ENCODE results near the gene ADAM12.

Gene ADAM12

GRCh38 chr10:126102636-126103035, 285.6 kb downstream of the ADAM12 start:
- no peak for DNase-seq

GRCh38 chr10:126101736-126102135, 286.5 kb downstream of the ADAM12 start:
- DNase-seq: no peak

- no peak for DNase-seq
Measured at GRCh38 chr10:126101325-126101724, 287.0 kb downstream of the ADAM12 start.

- DNase-seq: no peak
Measured at GRCh38 chr10:126099366-126099765, 288.9 kb downstream of the ADAM12 start.

- no peak for DNase-seq
Measured at GRCh38 chr10:126098226-126098581, 290.1 kb downstream of the ADAM12 start.

GRCh38 chr10:126097558-126098225, 290.6 kb downstream of the ADAM12 start:
- DNase-seq: no peak

GRCh38 chr10:126094537-126094936, 293.7 kb downstream of the ADAM12 start:
- DNase-seq: no peak

GRCh38 chr10:126092366-126093215, 295.7 kb downstream of the ADAM12 start:
- no peak for DNase-seq

- DNase-seq: no peak
Measured at GRCh38 chr10:126090911-126091728, 297.2 kb downstream of the ADAM12 start.

- DNase-seq: no peak
Measured at GRCh38 chr10:126090443-126090842, 297.8 kb downstream of the ADAM12 start.

GRCh38 chr10:126087796-126088505, 300.3 kb downstream of the ADAM12 start:
- no peak for DNase-seq

GRCh38 chr10:126087153-126087680, 301.1 kb downstream of the ADAM12 start:
- DNase-seq: no peak

- no peak for DNase-seq
Measured at GRCh38 chr10:126085806-126086205, 302.5 kb downstream of the ADAM12 start.

- DNase-seq: no peak
Measured at GRCh38 chr10:126084369-126084768, 303.9 kb downstream of the ADAM12 start.

DNA sequence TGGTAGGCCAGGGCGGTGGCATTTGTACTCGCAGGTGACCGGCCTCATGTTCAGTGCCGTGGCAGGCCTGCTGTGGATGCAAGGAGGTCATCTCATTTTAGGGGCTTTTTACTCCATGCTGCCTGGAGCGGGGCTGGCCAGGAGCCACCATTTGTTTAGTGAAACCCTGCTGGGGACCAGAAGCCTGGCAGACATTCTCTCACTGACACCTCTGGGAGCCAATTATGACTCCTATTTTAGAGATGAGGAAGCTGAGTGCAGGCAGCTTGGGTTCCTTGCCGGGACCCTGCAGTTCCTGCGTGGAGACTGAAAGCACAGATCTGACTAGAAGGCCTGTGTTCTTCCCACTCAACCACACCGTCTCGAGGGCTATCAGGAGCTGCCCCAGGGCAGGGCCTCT, 305.3 kb downstream of the ADAM12 start:
- no peak for DNase-seq

DNA sequence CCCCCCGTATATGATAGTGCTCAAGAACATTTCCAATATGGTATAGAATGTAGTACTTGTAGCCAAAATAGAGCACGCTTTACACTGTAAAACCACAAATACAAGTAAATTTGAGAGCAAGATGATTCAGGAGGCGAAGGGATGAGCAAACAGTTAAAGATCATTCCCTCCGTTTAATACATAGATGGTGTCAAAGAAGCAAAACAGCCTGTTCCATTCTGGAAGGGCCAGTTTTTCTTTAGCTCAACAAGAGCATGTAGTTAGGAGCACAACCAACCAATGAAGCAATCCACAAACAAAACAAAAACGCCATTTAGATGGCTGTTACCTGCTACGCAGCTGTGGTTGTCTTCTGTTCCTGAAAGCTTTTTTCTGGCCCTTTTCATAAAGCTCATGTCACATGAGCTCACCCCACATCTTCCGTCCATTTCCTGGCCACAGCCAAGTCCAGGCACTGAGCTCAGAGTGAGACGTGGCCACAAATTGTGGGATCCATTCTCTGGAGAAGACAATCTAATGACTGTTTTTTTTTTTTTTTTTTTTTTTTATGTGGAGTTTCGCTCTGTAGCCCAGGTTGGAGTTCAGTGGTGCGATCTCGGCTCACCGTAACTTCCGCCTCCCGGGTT, 306.3 kb downstream of the ADAM12 start:
- DNase-seq: no peak

GRCh38 chr10:126080879-126081411, 307.3 kb downstream of the ADAM12 start:
- no peak for DNase-seq

DNA sequence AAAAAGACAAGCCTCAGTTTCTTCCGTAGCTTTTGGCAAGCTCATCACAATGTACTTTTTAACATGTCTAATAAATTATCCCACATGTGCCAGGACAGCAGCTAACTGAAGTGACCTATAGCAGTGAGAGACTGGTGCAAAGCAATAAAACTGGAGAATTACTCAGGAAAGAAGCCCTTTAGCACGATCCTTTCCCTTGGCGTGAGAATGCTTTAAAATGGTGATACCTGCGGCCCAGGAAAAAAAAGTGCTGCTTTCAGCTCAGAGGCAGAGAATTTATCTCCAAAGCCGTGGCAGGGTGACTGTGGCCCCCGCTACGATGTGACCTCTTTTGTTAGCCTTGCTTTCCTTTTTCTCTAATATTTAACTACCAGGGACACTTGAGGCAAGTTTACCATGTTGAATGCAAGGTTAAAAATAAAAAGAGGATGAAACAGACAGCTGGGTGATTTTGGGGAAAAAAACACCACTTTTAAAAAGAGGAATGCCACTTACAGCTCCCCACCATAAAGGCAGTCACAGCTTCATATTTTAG, 307.9 kb downstream of the ADAM12 start:
- DNase-seq: no peak

- DNase-seq: no peak
Measured at GRCh38 chr10:126075009-126075408, 313.3 kb downstream of the ADAM12 start.

GRCh38 chr10:126074291-126074690, 314.0 kb downstream of the ADAM12 start:
- no peak for DNase-seq

DNA sequence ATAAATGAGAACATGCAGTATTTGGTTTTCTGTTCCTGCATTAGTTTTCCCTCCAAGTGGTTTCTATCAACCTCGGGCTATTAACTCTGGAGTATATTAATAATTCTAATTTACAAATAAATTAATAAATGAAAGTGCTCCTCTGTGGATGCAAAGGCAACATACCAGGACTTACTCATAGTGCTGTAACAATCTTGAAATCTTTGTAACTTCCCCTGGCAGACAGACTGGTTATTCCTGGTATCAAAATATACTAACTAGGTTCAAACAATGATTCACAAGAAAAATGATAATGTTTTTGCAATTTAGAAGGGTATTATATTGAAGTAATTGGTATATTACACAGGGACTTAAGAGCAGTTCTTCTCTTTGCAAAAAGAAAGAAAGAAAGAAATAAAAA, 314.7 kb downstream of the ADAM12 start:
- DNase-seq: no peak

Data from effector CD4-positive, alpha-beta T cell (primary cell).